HCT116 (cell line): Measurements from ENCODE around the gene SORCS2.

ENCODE experiments used
- EZH2phosphoT487 ChIP-seq: fragments of 200-600 bp; IDR thresholded peaks from 2 replicates; pipeline ENCODE4 v1.6.1; 2018; ENCODE audit warnings: antibody characterized with exemption, borderline replicate concordance
- RAD21 ChIP-seq: IDR thresholded peaks from 2 replicates; pipeline ENCODE4 v1.6.1; 2012; ENCODE audit warnings: low read depth, mild to moderate bottlenecking
- TF ChIP-seq, protein P1 (sequence below), 3 experiments: fragments of 200-600 bp in 1 of 3; sonication (generic) in 1 of 3; IDR thresholded peaks in 2 of 3; conservative IDR thresholded peaks in 1 of 3; 2 replicates each; pipeline ENCODE4 v1.5.1; 2012 to 2017; ENCODE audit warnings: low read depth in 2 of 3, low read length in 2 of 3, antibody characterized with exemption in 1 of 3, borderline replicate concordance in 1 of 3, control low read depth in 1 of 3, mild to moderate bottlenecking in 1 of 3, mixed read lengths in 1 of 3, mixed run types in 1 of 3, moderate library complexity in 1 of 3; ENCODE audit not compliant: insufficient read depth in 1 of 3

GRCh38 chr4:7733801-7734650, 541.7 kb downstream of the SORCS2 start:
- TF ChIP-seq, protein P1, sequence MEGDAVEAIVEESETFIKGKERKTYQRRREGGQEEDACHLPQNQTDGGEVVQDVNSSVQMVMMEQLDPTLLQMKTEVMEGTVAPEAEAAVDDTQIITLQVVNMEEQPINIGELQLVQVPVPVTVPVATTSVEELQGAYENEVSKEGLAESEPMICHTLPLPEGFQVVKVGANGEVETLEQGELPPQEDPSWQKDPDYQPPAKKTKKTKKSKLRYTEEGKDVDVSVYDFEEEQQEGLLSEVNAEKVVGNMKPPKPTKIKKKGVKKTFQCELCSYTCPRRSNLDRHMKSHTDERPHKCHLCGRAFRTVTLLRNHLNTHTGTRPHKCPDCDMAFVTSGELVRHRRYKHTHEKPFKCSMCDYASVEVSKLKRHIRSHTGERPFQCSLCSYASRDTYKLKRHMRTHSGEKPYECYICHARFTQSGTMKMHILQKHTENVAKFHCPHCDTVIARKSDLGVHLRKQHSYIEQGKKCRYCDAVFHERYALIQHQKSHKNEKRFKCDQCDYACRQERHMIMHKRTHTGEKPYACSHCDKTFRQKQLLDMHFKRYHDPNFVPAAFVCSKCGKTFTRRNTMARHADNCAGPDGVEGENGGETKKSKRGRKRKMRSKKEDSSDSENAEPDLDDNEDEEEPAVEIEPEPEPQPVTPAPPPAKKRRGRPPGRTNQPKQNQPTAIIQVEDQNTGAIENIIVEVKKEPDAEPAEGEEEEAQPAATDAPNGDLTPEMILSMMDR (IDR thresholded peaks at IDR 0.05 in 2 of 3, conservative IDR thresholded peaks at IDR 0.05 in 1 of 3; ENCODE audit: borderline replicate concordance in 1 of 3, insufficient read depth in 1 of 3, low read depth in 2 of 3, low read length in 2 of 3) = no peak
- TF ChIP-seq RAD21 = no peak
- TF ChIP-seq EZH2phosphoT487 = no peak
